ENCODE data around the gene METTL23.

METTL23 gene

GRCh38 chr17:76734080-76734840 lies 7.6 kb downstream of the METTL23 start:
- peak overlapping the region; percentile 91 for H3K4me3 ChIP-seq (ENCODE audit: low read depth, low read length)
- no peak for TF ChIP-seq CTCF (IDR thresholded peaks at IDR 0.05; ENCODE audit: borderline replicate concordance, insufficient read depth, low read depth, low read length)

- TF ChIP-seq CTCF (IDR thresholded peaks at IDR 0.05; ENCODE audit: borderline replicate concordance, insufficient read depth, low read depth, low read length) = no peak
- H3K4me3 ChIP-seq (ENCODE audit: low read depth, low read length) = peak overlapping the region; percentile 91
Observed at GRCh38 chr17:76735006-76735405, 8.4 kb downstream of the METTL23 start.

- no peak for TF ChIP-seq CTCF (IDR thresholded peaks at IDR 0.05; ENCODE audit: borderline replicate concordance, insufficient read depth, low read depth, low read length)
- peak overlapping the region; percentile 91 for H3K4me3 ChIP-seq (ENCODE audit: low read depth, low read length)
Observed at GRCh38 chr17:76735586-76736348, 9.1 kb downstream of the METTL23 start.

GRCh38 chr17:76736349-76737081 lies 9.9 kb downstream of the METTL23 start:
- no peak for TF ChIP-seq CTCF (IDR thresholded peaks at IDR 0.05; ENCODE audit: borderline replicate concordance, insufficient read depth, low read depth, low read length)
- H3K4me3 ChIP-seq (ENCODE audit: low read depth, low read length) = peak overlapping the region; percentile 91

- peak within 1 kb of the TSS; percentile 91 for H3K4me3 ChIP-seq (ENCODE audit: low read depth, low read length)
- no peak for TF ChIP-seq CTCF (IDR thresholded peaks at IDR 0.05; ENCODE audit: borderline replicate concordance, insufficient read depth, low read depth, low read length)
Observed at GRCh38 chr17:76737082-76737675, 10.5 kb downstream of the METTL23 start, which contains the start of gene SRSF2. TSS of gene SRSF2 (minus strand) at chr17:76737331. CDS start at chr17:76737160, 171 bp downstream.

GRCh38 chr17:76737676-76738467 lies 11.2 kb downstream of the METTL23 start, which contains the start of gene MFSD11:
TSS of gene MFSD11 (plus strand) at chr17:76738119. CDS start at chr17:76738353, 234 bp downstream.
- TF ChIP-seq CTCF (IDR thresholded peaks at IDR 0.05; ENCODE audit: borderline replicate concordance, insufficient read depth, low read depth, low read length) = no peak

More at GRCh38 chr17:76737676-76738467, 11.2 kb downstream of the METTL23 start, which contains the start of gene MFSD11:
- peak within 1 kb of the TSS; percentile 91 for H3K4me3 ChIP-seq (ENCODE audit: low read depth, low read length)

Data from GM12875 (cell line).